Measurements from ENCODE around the gene PHKA2. TPM values are rescaled to one million over a fixed set of nuclear protein-coding genes. Genes with fewer than 3 reads are reported as not detected.

The PHKA2 gene
- total RNA-seq, 6 experiments from 2014 or later = 48.9 to 114 (median 62.1) TPM

- no peaks in the 10 kb centered on the region for H3K36me3 ChIP-seq
- no peaks in the 10 kb centered on the region for H3K9me3 ChIP-seq
- no peak for ATAC-seq
- H3K4me1 ChIP-seq = no peaks in the 10 kb centered on the region
- DNase-seq = no peak
- no peak overlapping the region for H3K4me3 ChIP-seq
- H3K27ac ChIP-seq = no peak overlapping the region
- TF ChIP-seq CTCF (IDR thresholded peaks at IDR 0.05) = no peak
- no peak for TF ChIP-seq POLR2A (IDR thresholded peaks at IDR 0.05)
- intact Hi-C loops (cut with DNase I) = no loop called here
- WGBS (ENCODE audit: insufficient coverage, low coverage, low lambda C conversion rate, missing lambda C conversion rate) = 63% methylated on average over 7 of the region's 7 CpGs
- no peaks in the 10 kb centered on the region for H3K27me3 ChIP-seq
These were observed 10.3 kb downstream of the PHKA2 start for GRCh38 chrX:18973527-18974192.

GRCh38 chrX:18971506-18971905, 12.4 kb downstream of the PHKA2 start:
- TF ChIP-seq CTCF (IDR thresholded peaks at IDR 0.05) (no peak), POLR2A (IDR thresholded peaks at IDR 0.05) (no peak)
- no peak overlapping the region for H3K27ac ChIP-seq
- H3K9me3 ChIP-seq = no peaks in the 10 kb centered on the region
- 35% methylated on average over 2 of the region's 2 CpGs for WGBS (ENCODE audit: insufficient coverage, low coverage, low lambda C conversion rate, missing lambda C conversion rate)
- DNase-seq (no peak), ATAC-seq (no peak)
- no peak overlapping the region for H3K4me3 ChIP-seq
- H3K36me3 ChIP-seq = no peaks in the 10 kb centered on the region
- peaks cover 0 to 8% (median 0%) of the 10 kb centered on the region in 4 donors for H3K4me1 ChIP-seq
- no peaks in the 10 kb centered on the region for H3K27me3 ChIP-seq
- intact Hi-C loops (cut with DNase I) = no loop called here

- no peaks in the 10 kb centered on the region for H3K27me3 ChIP-seq
- DNase-seq (no peak), ATAC-seq (no peak)
- no peak overlapping the region for H3K27ac ChIP-seq
- TF ChIP-seq CTCF (IDR thresholded peaks at IDR 0.05) (no peak), POLR2A (IDR thresholded peaks at IDR 0.05) (no peak)
- no peak overlapping the region for H3K4me3 ChIP-seq
- peaks cover 0 to 9% (median 0%) of the 10 kb centered on the region in 4 donors for H3K4me1 ChIP-seq
- H3K9me3 ChIP-seq = no peaks in the 10 kb centered on the region
- no peaks in the 10 kb centered on the region for H3K36me3 ChIP-seq
- intact Hi-C loops (cut with DNase I) = no loop called here
These were observed 13.4 kb downstream of the PHKA2 start for GRCh38 chrX:18970465-18970864.

GRCh38 chrX:18966624-18967023, 17.3 kb downstream of the PHKA2 start:
- Histone ChIP-seq H3K9me3 (no peaks in the 10 kb centered on the region), H3K36me3 (no peaks in the 10 kb centered on the region), H3K4me3 (no peak overlapping the region), H3K27me3 (no peaks in the 10 kb centered on the region), H3K27ac (no peak overlapping the region), H3K4me1 (peaks cover 0 to 11% (median 4%) of the 10 kb centered on the region in 4 donors)
- ATAC-seq (peak in 3 of 4 donors; percentile 50 to 80 (median 73)), DNase-seq (peak in 1 of 3 donors; percentile 53)
- TF ChIP-seq CTCF (IDR thresholded peaks at IDR 0.05) (no peak), POLR2A (IDR thresholded peaks at IDR 0.05) (no peak)
- 37% methylated on average over 5 of the region's 5 CpGs for WGBS (ENCODE audit: insufficient coverage, low coverage, low lambda C conversion rate, missing lambda C conversion rate)
- intact Hi-C loops (cut with DNase I) = no loop called here

All from right lobe of liver (tissue), 6 donors.